Esophagus squamous epithelium (tissue), 4 donors: ENCODE data around the gene KLHL29.

Source experiments
- CTCF ChIP-seq, 6 experiments: fragments of 450-650 bp in 4 of 6; fragments of 200-600 bp in 2 of 6; sonication (generic) in 2 of 6; IDR thresholded peaks; one replicate each; pipeline ENCODE4 v1.5.1; 2016 to 2019; ENCODE audit warnings: antibody characterized with exemption in 6 of 6, mild to moderate bottlenecking in 4 of 6, moderate library complexity in 4 of 6
- POLR2A ChIP-seq, 4 donors: fragments of 450-650 bp; IDR thresholded peaks; one replicate each; pipeline ENCODE4 v1.6.1; 2017; ENCODE audit warnings: antibody characterized with exemption in 4 of 4, mild to moderate bottlenecking in 4 of 4, moderate library complexity in 3 of 4

- no peak for TF ChIP-seq CTCF (IDR thresholded peaks at IDR 0.05)
- no peak for TF ChIP-seq POLR2A (IDR thresholded peaks at IDR 0.05)
Measured at GRCh38 chr2:23620841-23621341, 235.9 kb downstream of the KLHL29 start.
